ENCODE data around the gene LRPAP1.

Gene LRPAP1

GRCh38 chr4:3502941-3503936 lies 29.0 kb downstream of the LRPAP1 start:
- Histone ChIP-seq H2AK5ac (ENCODE audit: low read length, severe bottlenecking) (no peak overlapping the region), H3K4me2 (ENCODE audit: low read length, poor library complexity, severe bottlenecking) (no peak overlapping the region), H4K8ac (ENCODE audit: low read length) (no peak overlapping the region), H3K36me3 (ENCODE audit: control insufficient read depth in 1 of 2, insufficient read depth in 2 of 2, low read depth in 1 of 2, low read length in 2 of 2) (peaks cover 7 to 73% of the 10 kb centered on the region in 2 experiments), H2BK12ac (ENCODE audit: low read length in 2 of 2) (no peak overlapping the region), H3K79me1 (replicated peaks; ENCODE audit: low read length, poor library complexity, severe bottlenecking) (peaks cover 53% of the 10 kb centered on the region), H2BK15ac (ENCODE audit: low read depth, poor library complexity, severe bottlenecking) (no peak overlapping the region), H3K23ac (ENCODE audit: low read length in 2 of 2) (no peak overlapping the region), H2AFZ (ENCODE audit: low read depth, low read length) (no peak overlapping the region), H4K91ac (ENCODE audit: low read length) (no peak overlapping the region), H2BK5ac (ENCODE audit: low read depth, low read length, poor library complexity, severe bottlenecking) (no peak overlapping the region), H3K27ac (ENCODE audit: low read length, poor library complexity, severe bottlenecking) (no peak overlapping the region), H3K27me3 (ENCODE audit: control insufficient read depth in 1 of 2, insufficient read depth in 1 of 2, low read length in 2 of 2) (no peaks in the 10 kb centered on the region), H3K14ac (ENCODE audit: low read length in 2 of 2) (no peak overlapping the region), H3K9ac (ENCODE audit: low read length) (no peak overlapping the region), H3K4ac (ENCODE audit: low read depth in 1 of 2, low read length in 2 of 2) (no peak overlapping the region), H3K18ac (ENCODE audit: low read depth in 1 of 2, low read length in 2 of 2) (no peak overlapping the region), H2BK120ac (ENCODE audit: low read depth, low read length) (no peak overlapping the region), H3K4me1 (ENCODE audit: control insufficient read depth, insufficient read depth, low read depth, low read length) (peaks cover 2% of the 10 kb centered on the region), H3K9me3 (ENCODE audit: control insufficient read depth, low read length) (no peaks in the 10 kb centered on the region), H3K4me3 (ENCODE audit: insufficient read depth in 1 of 2, low read depth in 1 of 2, low read length in 2 of 2) (no peak overlapping the region)
- 95% methylated on average over 33 of the region's 39 CpGs for WGBS
- no peak for DNase-seq

- no peak overlapping the region for H2BK12ac ChIP-seq (ENCODE audit: low read length in 2 of 2)
These were observed 30.3 kb downstream of the LRPAP1 start for GRCh38 chr4:3501825-3502425.

DNA sequence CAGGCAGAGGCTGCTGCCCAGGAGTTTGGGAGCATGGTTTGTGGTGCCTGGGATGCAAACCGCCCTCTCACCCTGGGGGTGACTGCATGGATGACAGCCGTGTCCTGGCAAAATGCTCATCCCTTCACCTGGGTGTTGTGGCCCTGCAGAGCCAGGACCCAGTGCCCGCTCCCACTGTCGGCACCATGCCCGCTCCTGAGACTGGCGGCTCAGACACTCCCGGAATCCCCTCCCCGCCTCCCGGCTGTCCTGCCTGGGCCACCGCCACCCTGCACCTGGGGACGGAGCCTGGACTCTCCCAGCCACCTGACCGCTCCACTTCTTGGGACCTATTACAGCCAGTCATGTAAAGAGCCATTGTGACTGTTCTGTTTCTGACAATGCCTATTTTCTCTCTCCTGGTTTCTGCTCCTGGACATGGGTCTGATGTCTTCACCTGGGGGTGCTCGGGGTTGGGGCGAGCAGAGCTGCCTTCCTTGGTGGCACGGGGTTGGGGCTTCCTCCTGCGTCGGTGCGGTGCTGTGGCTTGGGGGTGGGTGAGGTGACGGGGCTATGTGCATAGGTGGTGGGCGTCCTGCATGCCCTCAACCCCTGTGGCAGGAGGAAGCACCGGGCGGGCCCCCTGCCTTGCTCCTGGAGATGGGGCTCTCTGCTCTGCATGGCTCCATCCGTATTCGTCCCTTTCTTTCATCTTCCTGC lies 30.9 kb downstream of the LRPAP1 start:
- no peak overlapping the region for H3K4me2 ChIP-seq (ENCODE audit: low read length, poor library complexity, severe bottlenecking)
- WGBS, result 89% methylated on average over 20 of the region's 24 CpGs

More at GRCh38 chr4:3501825-3502425, 30.3 kb downstream of the LRPAP1 start:
- Histone ChIP-seq H3K23ac (ENCODE audit: low read length in 2 of 2) (no peak overlapping the region), H3K36me3 (ENCODE audit: control insufficient read depth in 1 of 2, insufficient read depth in 2 of 2, low read depth in 1 of 2, low read length in 2 of 2) (peaks cover 0 to 85% of the 10 kb centered on the region in 2 experiments), H3K4me2 (ENCODE audit: low read length, poor library complexity, severe bottlenecking) (no peak overlapping the region), H3K4ac (ENCODE audit: low read depth in 1 of 2, low read length in 2 of 2) (no peak overlapping the region), H2BK120ac (ENCODE audit: low read depth, low read length) (no peak overlapping the region), H3K27ac (ENCODE audit: low read length, poor library complexity, severe bottlenecking) (no peak overlapping the region), H3K27me3 (ENCODE audit: control insufficient read depth in 1 of 2, insufficient read depth in 1 of 2, low read length in 2 of 2) (no peaks in the 10 kb centered on the region), H3K79me1 (replicated peaks; ENCODE audit: low read length, poor library complexity, severe bottlenecking) (peaks cover 53% of the 10 kb centered on the region), H2AK5ac (ENCODE audit: low read length, severe bottlenecking) (no peak overlapping the region), H2AFZ (ENCODE audit: low read depth, low read length) (no peak overlapping the region), H2BK15ac (ENCODE audit: low read depth, poor library complexity, severe bottlenecking) (no peak overlapping the region), H3K9ac (ENCODE audit: low read length) (no peak overlapping the region), H2BK5ac (ENCODE audit: low read depth, low read length, poor library complexity, severe bottlenecking) (no peak overlapping the region), H3K4me1 (ENCODE audit: control insufficient read depth, insufficient read depth, low read depth, low read length) (peaks cover 5% of the 10 kb centered on the region), H3K14ac (ENCODE audit: low read length in 2 of 2) (no peak overlapping the region), H4K91ac (ENCODE audit: low read length) (no peak overlapping the region), H4K8ac (ENCODE audit: low read length) (no peak overlapping the region), H3K9me3 (ENCODE audit: control insufficient read depth, low read length) (no peaks in the 10 kb centered on the region), H3K18ac (ENCODE audit: low read depth in 1 of 2, low read length in 2 of 2) (no peak overlapping the region), H3K4me3 (ENCODE audit: insufficient read depth in 1 of 2, low read depth in 1 of 2, low read length in 2 of 2) (no peak overlapping the region)
- DNase-seq, result no peak
- WGBS, result 92% methylated on average over 19 of the region's 19 CpGs

More for the DNA sequence above, 30.9 kb downstream of the LRPAP1 start:
- no peak for DNase-seq
- Histone ChIP-seq H2BK15ac (ENCODE audit: low read depth, poor library complexity, severe bottlenecking) (no peak overlapping the region), H2BK120ac (ENCODE audit: low read depth, low read length) (no peak overlapping the region), H4K8ac (ENCODE audit: low read length) (no peak overlapping the region), H3K23ac (ENCODE audit: low read length in 2 of 2) (no peak overlapping the region), H3K9ac (ENCODE audit: low read length) (no peak overlapping the region), H2BK12ac (ENCODE audit: low read length in 2 of 2) (no peak overlapping the region), H3K27ac (ENCODE audit: low read length, poor library complexity, severe bottlenecking) (no peak overlapping the region), H3K9me3 (ENCODE audit: control insufficient read depth, low read length) (no peaks in the 10 kb centered on the region), H2AK5ac (ENCODE audit: low read length, severe bottlenecking) (no peak overlapping the region), H2BK5ac (ENCODE audit: low read depth, low read length, poor library complexity, severe bottlenecking) (no peak overlapping the region), H3K4me1 (ENCODE audit: control insufficient read depth, insufficient read depth, low read depth, low read length) (peaks cover 5% of the 10 kb centered on the region), H3K14ac (ENCODE audit: low read length in 2 of 2) (no peak overlapping the region), H4K91ac (ENCODE audit: low read length) (no peak overlapping the region), H3K4me3 (ENCODE audit: insufficient read depth in 1 of 2, low read depth in 1 of 2, low read length in 2 of 2) (no peak overlapping the region), H3K79me1 (replicated peaks; ENCODE audit: low read length, poor library complexity, severe bottlenecking) (peaks cover 51% of the 10 kb centered on the region), H2AFZ (ENCODE audit: low read depth, low read length) (no peak overlapping the region), H3K4ac (ENCODE audit: low read depth in 1 of 2, low read length in 2 of 2) (no peak overlapping the region), H3K27me3 (ENCODE audit: control insufficient read depth in 1 of 2, insufficient read depth in 1 of 2, low read length in 2 of 2) (peaks cover 0 to 3% of the 10 kb centered on the region in 2 experiments), H3K18ac (ENCODE audit: low read depth in 1 of 2, low read length in 2 of 2) (no peak overlapping the region), H3K36me3 (ENCODE audit: control insufficient read depth in 1 of 2, insufficient read depth in 2 of 2, low read depth in 1 of 2, low read length in 2 of 2) (peaks cover 0 to 84% of the 10 kb centered on the region in 2 experiments)

All from mesenchymal stem cell (in vitro differentiated cells and primary cell).